OCI-LY7 (cell line): Measurements from ENCODE around the gene ANTKMT. TPM values are rescaled to one million over a fixed set of nuclear protein-coding genes. Genes with fewer than 3 reads are reported as not detected.

Experiments
- BruUV-seq: library from RNA; stranded (reverse); fragments of 400-500 nt; replicated peaks from 2 replicates; lab custom pipeline; 2021; lab: Mats Ljungman, UMichigan
- CTCF ChIA-PET: fragments of 300-600 bp; sonication (Branson Sonifier 250); formaldehyde crosslinking; loops from one replicate; lab custom pipeline; 2022; ENCODE audit warnings: antibody characterized with exemption; ENCODE audit not compliant: unreplicated experiment; lab: Charles Lee
- POLR2A ChIA-PET: fragments of 300-600 bp; sonication (Branson Sonifier 250); formaldehyde crosslinking; loops from one replicate; lab custom pipeline; 2022; ENCODE audit warnings: antibody characterized with exemption; lab: Charles Lee
- DNase-seq: peaks from one replicate; pipeline ENCODE4 v3.0.0-alpha.2; 2015; ENCODE audit warnings: low spot score
- H2AFZ ChIP-seq: fragments of 200-600 bp; sonication (generic), shearing (Covaris generic); 2 replicates; pipeline ENCODE4 v1.6.1; 2014; ENCODE audit warnings: mild to moderate bottlenecking, antibody characterized with exemption, low read length, moderate library complexity
- H3K27ac ChIP-seq: fragments of 200-600 bp; sonication (generic); 2 replicates; pipeline ENCODE4 v1.5.1; 2014; ENCODE audit warnings: mixed run types, low read depth, mild to moderate bottlenecking, moderate library complexity, low read length, inconsistent platforms; ENCODE audit not compliant: poor library complexity, severe bottlenecking
- H3K36me3 ChIP-seq: fragments of 200-600 bp; sonication (generic); 2 replicates; pipeline ENCODE4 v1.6.1; 2014; ENCODE audit warnings: mild to moderate bottlenecking, antibody characterized with exemption, low read length, moderate library complexity, mixed read lengths; ENCODE audit not compliant: insufficient read depth
- H3K4me1 ChIP-seq: fragments of 200-600 bp; sonication (generic); 2 replicates; pipeline ENCODE4 v1.5.1; 2014; ENCODE audit warnings: mild to moderate bottlenecking, low read length; ENCODE audit not compliant: insufficient read depth, poor library complexity, severe bottlenecking
- H3K4me2 ChIP-seq: fragments of 200-600 bp; sonication (generic); 2 replicates; pipeline ENCODE4 v1.6.1; 2014; ENCODE audit warnings: mild to moderate bottlenecking, low read length
- H3K4me3 ChIP-seq: fragments of 200-600 bp; sonication (generic); 2 replicates; pipeline ENCODE4 v1.5.1; 2014; ENCODE audit warnings: mild to moderate bottlenecking, low read depth, low read length; ENCODE audit not compliant: poor library complexity, severe bottlenecking
- H3K79me2 ChIP-seq: fragments of 200-600 bp; sonication (generic); 2 replicates; pipeline ENCODE4 v1.6.1; 2016; ENCODE audit warnings: low read depth, mild to moderate bottlenecking, low read length, moderate library complexity, mixed read lengths; ENCODE audit not compliant: insufficient read depth
- H3K9me2 ChIP-seq: fragments of 200-600 bp; sonication (generic); 2 replicates; pipeline ENCODE4 v1.6.1; 2016; ENCODE audit warnings: mild to moderate bottlenecking, low read length, mixed read lengths; ENCODE audit not compliant: insufficient read depth
- H3K9me3 ChIP-seq: fragments of 200-600 bp; sonication (generic); 2 replicates; pipeline ENCODE4 v1.6.1; 2014; ENCODE audit warnings: mild to moderate bottlenecking, mixed run types, low read length, mixed read lengths
- H4K20me1 ChIP-seq: fragments of 200-600 bp; sonication (generic); 2 replicates; pipeline ENCODE4 v1.6.1; 2014; ENCODE audit warnings: mild to moderate bottlenecking, antibody characterized with exemption, low read length, moderate library complexity, mixed read lengths; ENCODE audit not compliant: insufficient read depth
- CTCF ChIP-seq: fragments of 200-600 bp; sonication (generic); conservative IDR thresholded peaks from 2 replicates; pipeline ENCODE4 v1.5.1; 2014; ENCODE audit warnings: mild to moderate bottlenecking, antibody characterized with exemption, low read length, moderate library complexity, mixed read lengths
- EZH2phosphoT487 ChIP-seq: fragments of 200-600 bp; sonication (generic); IDR thresholded peaks from 2 replicates; pipeline ENCODE4 v1.6.1; 2018; ENCODE audit warnings: low read depth, borderline replicate concordance, mild to moderate bottlenecking, mixed run types, antibody characterized with exemption, low read length, moderate library complexity, mixed read lengths
- intact Hi-C: fragments of 100-400 bp; cut with micrococcal nuclease; formaldehyde crosslinking; loops from one replicate; pipeline ENCODE4 v1.10.0; 2022; ENCODE audit not compliant: unreplicated experiment
- total RNA-seq, 2 experiments: library from RNA; depleted of rRNA in 1 of 2; stranded (reverse); fragments of >200 nt in 1 of 2; shearing (Covaris generic) in 1 of 2; gene quantifications; 2 replicates each; pipeline ENCODE4 v1.2.3, GENCODE V29; 2014 to 2022

The ANTKMT gene
- total RNA-seq, 2 experiments from 2014 or later = 46.5 to 51.3 TPM

DNA sequence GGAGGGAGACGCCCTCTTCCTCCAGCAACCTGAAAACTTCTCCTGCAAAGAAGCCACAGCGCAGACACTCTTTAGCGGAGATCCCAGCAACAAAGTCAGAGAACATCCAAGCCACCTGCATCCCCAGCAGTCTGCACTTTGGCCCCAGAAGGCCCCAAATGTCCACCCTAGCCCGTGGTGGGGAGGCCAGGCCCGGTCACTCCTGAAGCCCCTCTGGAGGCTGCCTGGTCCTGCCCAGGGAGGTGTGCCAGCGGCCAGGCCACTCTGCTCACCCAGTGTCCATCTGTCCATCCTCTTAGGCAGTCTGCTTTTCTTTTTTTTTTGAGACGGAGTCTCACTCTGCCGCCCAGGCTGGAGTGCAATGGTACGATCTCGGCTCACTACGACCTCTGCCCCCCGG, 11.4 kb downstream of the ANTKMT start:
- DNase-seq = no peak
- ChIA-PET POLR2A (no interaction called here), CTCF (no interaction called here)

DNA sequence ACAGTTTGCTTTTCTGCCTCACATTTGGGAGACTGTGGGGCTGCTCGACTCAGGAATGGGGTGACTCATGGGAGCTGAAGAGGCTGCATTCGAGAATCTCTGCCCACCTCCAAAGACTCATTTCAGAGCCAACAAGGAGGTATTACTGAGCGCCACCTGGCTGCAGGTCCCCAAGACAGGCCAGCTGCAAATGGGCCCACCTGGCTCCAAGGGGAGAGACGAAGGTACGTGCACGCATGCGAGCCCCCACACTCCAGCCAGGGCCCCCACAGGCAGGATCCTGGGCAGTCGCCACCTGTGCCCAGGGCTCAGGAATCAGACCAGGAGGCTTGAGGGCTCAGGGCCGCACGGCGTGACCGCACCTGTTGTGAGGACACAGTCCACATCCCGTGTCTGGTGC, 12.0 kb downstream of the ANTKMT start:
- intact Hi-C loops = no loop called here
- Histone ChIP-seq H3K9me3 (no peaks in the 10 kb centered on the region), H3K79me2 (peaks cover 18% of the 10 kb centered on the region), H3K9me2 (no peaks in the 10 kb centered on the region), H3K36me3 (peaks cover 81% of the 10 kb centered on the region), H3K4me3 (no peak overlapping the region), H3K4me1 (peaks cover 30% of the 10 kb centered on the region), H3K4me2 (no peak overlapping the region), H4K20me1 (no peaks in the 10 kb centered on the region), H2AFZ (no peak overlapping the region), H3K27ac (no peak overlapping the region)
- no TSS peak for BruUV-seq
- DNase-seq = no peak
- ChIA-PET POLR2A (interaction anchor here (0.8 kb wide), 1 partner anchor 17 kb away, joined by 3 read pairs; no protein-coding TSS in a partner anchor), CTCF (no interaction called here)
- TF ChIP-seq EZH2phosphoT487 = no peak
- TF ChIP-seq CTCF = 0 out of 2 replicates have a peak, but pooled peaks have one; percentile 44

More for the DNA sequence above, 11.4 kb downstream of the ANTKMT start:
- H3K36me3 ChIP-seq = peaks cover 79% of the 10 kb centered on the region
- no peak overlapping the region for H3K27ac ChIP-seq
- H3K4me1 ChIP-seq = peaks cover 24% of the 10 kb centered on the region
- H2AFZ ChIP-seq = no peak overlapping the region
- intact Hi-C loops = no loop called here
- TF ChIP-seq CTCF = no peak
- no peak for TF ChIP-seq EZH2phosphoT487
- H4K20me1 ChIP-seq = no peaks in the 10 kb centered on the region
- H3K79me2 ChIP-seq = peaks cover 17% of the 10 kb centered on the region
- no peak overlapping the region for H3K4me3 ChIP-seq
- no peak overlapping the region for H3K4me2 ChIP-seq
- H3K9me3 ChIP-seq = no peaks in the 10 kb centered on the region
- H3K9me2 ChIP-seq = no peaks in the 10 kb centered on the region
- no TSS peak for BruUV-seq

DNA sequence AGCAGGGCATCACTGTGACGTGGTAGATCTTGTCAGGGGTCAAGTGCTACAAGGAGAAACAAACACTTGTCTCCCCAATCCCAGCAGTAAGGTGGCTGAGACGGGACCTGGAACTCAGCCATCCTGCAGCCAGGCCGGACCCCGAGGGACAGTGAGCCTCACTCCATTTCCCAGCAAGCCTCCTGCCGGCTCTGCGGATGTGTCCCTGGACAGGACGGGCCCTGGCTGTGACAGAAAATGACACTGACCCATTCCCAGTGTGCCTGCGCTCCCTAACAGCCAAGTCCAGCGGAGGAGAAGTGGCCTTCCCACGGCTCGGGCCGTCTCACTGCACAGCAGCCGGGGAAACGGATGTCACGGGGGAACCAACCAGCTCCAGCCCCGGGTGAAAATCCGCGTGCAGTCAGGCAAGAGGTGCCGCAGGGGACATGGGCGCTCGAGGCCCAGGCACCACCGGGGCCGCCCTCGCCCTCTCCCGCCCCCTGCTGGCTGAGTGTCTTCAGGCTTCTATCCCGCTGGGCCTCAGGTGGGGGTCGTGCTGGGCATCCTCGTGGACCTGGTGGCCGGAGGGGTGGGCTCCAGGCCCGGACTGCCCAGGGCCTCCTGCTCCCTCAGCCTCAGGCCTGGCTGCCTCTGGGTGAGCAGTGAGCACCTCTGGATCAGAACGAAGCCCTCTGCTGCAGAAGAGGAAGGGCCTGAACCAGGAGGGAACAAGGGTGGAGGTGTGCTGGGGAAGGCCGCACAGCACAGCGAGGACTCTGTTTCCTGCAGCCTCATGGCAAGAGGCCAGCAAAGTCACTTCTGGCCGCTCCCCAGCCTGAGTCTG, 12.6 kb downstream of the ANTKMT start:
- no peak for DNase-seq
- Histone ChIP-seq H3K4me2 (no peak overlapping the region), H3K79me2 (peaks cover 18% of the 10 kb centered on the region), H4K20me1 (no peaks in the 10 kb centered on the region), H3K9me2 (no peaks in the 10 kb centered on the region), H3K4me3 (no peak overlapping the region), H2AFZ (no peak overlapping the region), H3K36me3 (peaks cover 81% of the 10 kb centered on the region), H3K27ac (no peak overlapping the region), H3K4me1 (peaks cover 31% of the 10 kb centered on the region), H3K9me3 (no peaks in the 10 kb centered on the region)
- TF ChIP-seq EZH2phosphoT487 (no peak), CTCF (peak; percentile 78)
- ChIA-PET POLR2A (interaction anchor here (0.8 kb wide), 1 partner anchor 18 kb away, joined by 3 read pairs; no protein-coding TSS in a partner anchor), CTCF (no interaction called here)
- intact Hi-C loops = no loop called here
- no TSS peak for BruUV-seq
